Embryonic facial prominence (tissue), 1 donor: ENCODE data around the gene RERGL.
"Not testable (repeated sequence)": the region's sequence is repeated elsewhere in the genome, so short reads cannot be mapped to it uniquely, and the experiment has no call there.

Experiments used
- DNase-seq: peaks from one replicate; pipeline ENCODE4 v3.0.0-alpha.2; 2016; ENCODE audit errors: extremely low spot score

Gene RERGL, protein sequence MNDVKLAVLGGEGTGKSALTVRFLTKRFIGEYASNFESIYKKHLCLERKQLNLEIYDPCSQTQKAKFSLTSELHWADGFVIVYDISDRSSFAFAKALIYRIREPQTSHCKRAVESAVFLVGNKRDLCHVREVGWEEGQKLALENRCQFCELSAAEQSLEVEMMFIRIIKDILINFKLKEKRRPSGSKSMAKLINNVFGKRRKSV

DNA sequence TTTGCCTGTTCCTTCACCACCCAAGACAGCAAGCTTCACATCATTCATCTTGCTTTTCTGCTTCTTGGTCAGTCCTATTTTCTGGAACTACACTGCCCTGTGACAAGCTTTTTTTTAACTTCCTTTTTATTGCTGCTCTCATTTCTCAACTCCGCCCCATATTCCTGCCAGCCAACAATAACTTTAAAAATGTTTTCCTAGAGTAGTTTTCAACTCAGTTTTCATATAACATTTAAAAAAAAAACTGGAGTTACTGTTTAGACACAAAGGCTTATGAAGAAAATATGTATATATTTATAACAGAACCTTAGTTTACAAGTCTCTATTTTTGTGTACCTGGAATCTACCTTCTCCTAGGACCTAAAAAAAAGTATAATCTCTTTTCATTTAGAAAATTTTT lies at the start of gene RERGL:
RERGL (minus strand) TSS at position 101 of the 400 bp plus-strand sequence; CDS start at position 48, 53 bp downstream.
- DNase-seq = no peak

DNA sequence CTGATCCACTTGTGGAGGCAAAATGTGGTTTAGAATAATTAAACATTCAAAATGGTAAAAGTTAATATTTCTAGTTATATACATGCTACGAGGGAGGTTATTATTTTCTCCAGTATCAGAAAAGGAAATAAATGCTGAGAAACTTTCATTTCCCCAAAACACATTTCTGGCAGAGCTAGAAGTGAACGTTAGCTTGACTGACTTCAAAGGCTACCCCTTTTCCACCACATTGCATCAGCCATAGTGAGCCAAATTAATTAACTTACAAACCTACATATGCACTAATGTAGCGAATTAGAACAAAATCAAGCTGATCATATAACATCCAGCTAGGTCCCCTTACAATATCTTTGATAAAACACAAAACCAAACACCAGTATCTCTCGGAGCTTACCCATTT lies 49.3 kb upstream of the RERGL start:
- no peak for DNase-seq

DNA sequence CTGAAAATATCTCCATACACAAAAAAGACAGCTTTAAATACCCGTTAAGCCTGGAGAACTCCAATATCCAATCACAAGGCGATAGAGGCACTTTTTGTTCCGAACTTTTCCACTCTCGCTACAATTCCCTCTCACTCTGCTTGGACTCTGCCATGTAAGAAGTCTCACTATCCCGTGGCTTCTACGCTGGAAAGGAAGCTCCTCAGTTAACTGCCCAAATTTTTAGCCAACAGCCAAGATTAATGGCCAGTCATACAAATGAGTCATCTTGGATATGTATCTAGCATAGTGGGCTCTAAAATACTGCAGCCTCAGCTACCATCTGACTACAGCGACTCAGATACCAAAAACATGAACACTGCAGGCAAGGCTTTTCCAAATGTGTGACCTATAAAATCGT lies 45.5 kb upstream of the RERGL start:
- DNase-seq = no peak

DNA sequence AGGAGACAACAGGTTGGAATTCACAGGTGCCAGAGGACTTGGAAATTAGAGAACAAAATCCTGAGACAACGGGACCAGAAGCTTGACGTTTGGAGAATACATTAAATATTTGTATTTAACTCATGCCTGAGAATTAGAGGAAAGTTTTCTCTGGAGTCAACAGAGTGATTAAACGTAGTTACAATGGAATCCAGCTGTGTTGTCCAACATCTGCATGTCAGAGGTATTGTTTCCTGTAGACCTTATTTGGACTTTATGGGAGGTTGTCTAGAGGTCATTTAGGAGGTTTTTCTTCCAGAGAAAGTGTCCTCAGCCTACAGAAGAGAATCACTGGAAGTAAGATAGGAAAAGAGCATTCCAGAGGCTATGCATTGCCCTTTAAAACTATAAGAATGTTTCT lies 45.1 kb upstream of the RERGL start:
- DNase-seq = no peak

DNA sequence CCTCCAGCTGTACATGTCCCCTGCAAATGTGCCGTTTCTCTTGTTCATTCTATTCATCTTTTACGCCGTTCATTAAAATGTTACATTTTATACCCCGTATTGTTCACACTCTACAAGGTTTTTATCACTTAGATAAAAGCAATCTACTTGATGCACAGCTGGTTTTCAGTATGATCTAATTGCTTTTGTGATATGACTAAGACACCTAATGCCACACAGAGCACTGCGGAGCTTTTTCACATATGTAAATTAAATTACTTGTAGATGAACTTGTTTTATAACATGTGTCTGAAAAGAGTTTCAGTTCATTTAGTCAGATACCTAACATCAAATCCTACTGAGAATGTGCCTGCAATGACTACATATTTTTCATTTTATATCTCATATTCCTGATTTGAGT lies 40.9 kb upstream of the RERGL start:
- DNase-seq = no peak

DNA sequence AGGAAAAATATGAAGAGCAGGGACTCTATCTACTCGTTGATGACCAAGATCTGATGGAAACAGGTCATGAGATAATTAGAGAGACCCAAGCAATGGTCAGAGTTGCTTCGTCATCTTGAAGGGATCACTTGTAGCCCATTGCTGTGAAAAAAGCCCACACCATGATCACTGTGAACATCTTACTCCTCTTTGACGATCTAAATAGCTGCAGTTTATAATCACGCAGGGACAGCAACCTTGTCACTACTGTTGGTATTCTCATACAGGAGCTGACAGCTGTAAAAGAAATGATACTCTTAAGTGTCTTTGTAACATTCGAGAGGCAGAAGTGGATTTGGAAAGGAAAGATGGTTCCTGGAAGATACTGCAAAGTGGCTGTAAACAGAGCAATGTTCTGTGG lies 33.7 kb upstream of the RERGL start:
- no peak for DNase-seq

DNA sequence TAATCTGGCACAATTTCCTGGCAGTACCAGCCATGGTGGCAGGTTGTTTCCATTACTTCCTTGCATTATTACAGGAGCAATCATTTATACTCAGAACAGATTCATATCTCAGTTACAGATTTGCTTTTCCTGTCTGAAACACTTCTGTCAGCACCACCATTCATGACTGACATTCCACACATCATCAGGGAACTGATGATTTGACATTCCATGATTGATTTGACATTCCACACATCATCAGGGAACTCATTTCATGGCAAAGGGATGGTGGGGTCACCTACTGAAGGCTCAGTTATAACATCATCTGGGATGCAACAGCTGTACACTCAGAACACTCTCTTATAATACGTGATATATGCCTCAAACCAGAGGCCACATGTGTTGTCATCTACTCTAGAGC lies 30.9 kb upstream of the RERGL start:
- DNase-seq = no peak

DNA sequence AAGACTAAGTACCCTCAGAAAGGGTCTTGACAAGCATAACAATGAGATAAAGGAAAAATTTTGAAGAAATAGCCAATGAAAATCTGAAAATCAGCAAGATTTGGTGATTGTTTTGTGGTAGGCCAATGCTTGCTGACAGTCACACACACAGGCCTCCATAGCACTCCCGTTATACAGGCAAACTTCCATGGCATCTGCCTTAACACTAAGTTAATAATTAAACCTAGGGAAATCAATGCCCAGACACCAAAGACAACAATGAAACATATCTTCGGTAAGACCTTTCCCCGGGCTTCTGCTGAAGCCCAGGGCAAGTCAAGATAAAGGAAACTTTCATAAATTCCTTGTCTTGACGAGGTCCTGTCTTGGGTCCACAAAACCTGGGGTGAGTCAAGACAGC lies 18.6 kb upstream of the RERGL start:
- no peak for DNase-seq

DNA sequence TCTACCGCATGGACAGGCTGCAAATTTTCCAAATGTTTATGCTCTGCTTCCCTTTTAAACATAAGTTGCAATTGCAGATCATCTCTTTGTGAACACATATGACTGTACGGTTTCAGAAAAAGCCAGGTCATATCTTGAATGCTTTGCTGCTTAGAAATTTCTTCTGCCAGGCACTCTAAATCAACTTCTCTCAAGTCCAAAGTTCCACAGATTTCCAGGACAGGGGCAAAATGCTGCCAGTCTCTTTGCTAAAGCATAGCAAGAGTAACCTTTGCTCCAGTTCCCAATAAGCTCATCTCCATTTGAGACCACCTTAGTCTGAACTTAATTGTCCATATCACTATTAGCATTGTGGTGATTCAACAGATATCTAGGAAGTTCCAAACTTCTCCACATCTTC lies 13.6 kb upstream of the RERGL start:
- DNase-seq = no peak

DNA sequence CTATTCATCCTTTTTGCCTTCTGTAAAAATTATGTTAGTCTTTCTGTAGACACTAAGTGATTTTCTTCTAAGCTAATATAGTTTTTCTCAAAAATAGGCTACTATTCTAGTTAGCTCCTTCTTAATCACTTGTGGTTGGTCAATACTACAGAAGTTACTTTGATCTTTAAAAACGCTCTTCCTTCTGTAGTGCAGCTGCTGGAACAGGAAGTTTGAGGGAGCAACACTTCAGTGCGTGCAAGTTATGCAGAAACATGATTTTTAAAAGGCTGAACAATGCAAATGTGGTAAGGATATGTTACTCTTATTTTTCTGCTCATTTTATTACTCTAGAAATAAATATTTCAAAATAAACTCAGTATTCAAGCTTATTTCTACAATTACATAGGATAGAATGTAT lies 11.1 kb upstream of the RERGL start:
- no peak for DNase-seq

DNA sequence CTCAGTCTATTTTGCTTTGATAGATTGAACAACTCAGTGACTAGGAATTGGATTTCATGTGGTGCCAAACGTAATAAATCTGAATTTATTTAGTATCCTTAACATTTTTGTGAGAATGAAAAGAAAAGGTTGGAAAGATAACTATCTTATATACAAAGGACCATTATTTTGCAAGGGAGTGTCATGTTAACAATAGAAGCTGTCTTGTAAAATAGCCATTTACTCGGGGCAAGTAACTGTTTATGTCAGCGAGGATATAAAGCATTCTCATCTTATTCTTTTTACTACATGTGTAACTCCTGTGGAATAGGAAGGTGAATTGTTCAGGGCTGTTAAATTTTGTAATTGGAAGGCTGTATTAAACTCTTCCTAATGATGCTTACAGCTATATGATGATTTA lies 5.9 kb downstream of the RERGL start:
- DNase-seq = no peak

DNA sequence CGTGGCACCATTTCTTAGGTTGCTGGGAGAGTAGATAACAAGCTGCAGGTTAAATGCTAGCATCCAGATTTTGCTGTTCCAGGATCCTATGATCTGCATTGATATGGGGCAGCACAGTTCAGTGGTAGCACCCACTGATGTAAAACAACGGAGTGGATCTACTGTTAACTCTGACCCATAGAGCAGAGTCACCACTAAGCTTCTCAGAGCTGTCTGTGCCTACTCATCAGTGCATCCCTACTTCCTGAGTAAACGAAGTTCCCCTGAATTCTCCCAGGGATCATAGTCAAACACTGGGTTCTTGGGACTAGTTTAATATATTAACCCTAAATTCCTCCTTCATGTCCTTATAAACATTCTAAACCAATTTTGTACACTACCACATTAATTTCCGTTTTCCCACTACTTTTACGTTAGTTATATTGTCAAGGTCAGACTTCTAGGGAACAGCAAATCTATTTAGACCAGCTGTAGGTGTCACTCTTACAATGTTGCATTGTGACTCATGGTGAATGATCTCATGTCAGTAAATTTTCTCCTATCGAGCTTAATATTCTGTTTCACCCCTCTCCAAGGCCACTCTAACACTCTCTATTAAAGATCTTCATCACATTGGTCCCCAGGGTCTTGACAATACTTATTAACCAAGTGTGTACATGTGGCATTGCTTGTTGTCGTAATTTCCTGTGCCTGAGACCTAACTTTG lies 10.3 kb downstream of the RERGL start:
- no peak for DNase-seq

DNA sequence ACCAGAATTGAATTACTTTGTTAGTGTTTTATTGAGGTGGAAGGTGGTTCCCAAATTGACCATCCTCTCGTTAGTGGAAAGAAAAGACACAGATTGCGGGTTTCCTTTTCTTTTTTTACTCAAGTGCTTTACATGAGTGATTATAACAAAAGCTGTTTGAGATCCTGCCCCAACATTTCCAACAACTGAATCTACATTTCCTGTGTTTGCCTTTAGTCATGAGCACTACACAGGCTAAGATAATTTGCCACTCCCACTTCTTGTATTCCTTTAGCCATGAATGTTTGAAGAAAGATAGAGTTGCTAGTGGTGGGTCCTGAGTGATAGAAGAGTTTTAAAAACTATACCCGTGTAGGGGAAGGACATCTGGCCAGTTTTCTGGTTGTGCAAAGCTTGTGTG lies 16.0 kb downstream of the RERGL start:
- no peak for DNase-seq

DNA sequence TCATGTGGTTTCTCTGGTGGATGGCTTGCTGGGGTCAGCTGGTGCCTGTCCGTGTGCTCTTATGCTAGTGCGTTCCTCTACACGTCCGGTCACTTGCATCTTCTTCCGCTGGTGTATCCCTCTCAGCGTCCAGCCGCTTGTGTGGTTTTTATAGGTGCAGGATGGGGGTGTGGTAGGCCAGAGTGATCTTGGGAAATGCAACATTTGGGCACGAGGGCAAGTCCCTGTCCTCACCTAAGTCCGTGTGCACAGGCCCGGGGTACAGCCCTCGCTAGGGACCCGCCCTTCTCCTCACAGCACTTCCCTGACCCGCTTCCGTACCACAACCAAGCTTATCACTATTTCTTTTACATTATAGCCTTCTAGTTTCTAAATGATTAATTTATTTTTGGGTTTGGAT lies 17.3 kb downstream of the RERGL start:
- DNase-seq = no peak

DNA sequence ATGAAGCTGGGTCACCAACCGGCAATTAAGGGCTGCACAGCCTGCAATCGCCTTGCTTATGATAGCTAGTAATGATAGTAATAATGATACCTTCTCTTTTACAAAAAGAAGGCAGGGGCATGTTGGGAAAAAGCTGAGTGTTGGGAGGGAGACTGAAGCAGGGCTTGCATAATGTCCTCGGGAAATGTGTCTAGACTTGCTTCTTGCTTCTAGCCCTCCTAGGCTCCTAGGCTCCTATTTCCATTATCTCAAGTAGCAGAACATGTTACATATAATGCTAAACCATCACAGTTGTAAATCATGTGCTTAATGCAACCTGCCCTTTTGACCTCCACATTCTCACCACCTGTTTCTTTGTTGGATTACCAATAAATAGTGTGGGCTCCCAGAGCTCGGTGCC lies 18.7 kb downstream of the RERGL start:
- DNase-seq = no peak

DNA sequence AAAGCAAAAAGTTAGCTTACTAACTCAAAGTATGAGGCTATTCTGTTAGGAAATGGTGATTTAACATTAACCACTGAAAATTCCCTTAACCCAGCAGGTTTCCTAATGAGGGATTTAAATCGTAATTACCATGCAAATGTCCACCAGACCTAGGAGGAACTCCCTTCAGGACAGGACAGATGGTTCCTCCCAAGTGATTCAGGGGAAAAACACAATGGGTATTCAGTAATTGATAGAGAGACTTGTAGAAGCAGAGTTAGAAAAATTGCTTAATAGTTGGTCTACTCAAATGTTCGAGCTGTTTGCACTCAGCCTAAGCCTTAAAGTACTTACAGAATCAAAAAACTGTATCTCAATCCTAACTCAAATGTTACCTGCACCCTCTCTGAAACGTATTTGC lies 21.6 kb downstream of the RERGL start:
- DNase-seq = no peak

DNA sequence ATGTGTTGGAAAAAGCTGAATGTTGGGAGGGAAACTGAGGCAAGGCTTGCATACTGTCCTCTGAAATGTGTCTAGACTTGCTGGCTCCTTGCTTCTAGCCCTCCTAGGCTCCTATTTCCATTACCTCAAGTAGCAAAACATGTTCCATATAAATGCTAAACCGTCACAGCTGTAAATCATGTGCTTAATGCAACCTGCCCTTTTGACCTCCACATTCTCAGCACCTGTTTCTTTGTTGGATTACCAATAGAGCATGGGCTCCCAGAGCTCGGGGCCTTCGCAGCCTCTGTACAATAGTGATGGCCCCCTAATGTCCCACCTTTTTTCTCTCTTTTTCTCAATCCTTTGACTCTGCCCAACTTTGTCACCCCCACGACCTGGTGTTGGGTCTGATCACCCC lies 23.3 kb downstream of the RERGL start:
- DNase-seq = no peak

DNA sequence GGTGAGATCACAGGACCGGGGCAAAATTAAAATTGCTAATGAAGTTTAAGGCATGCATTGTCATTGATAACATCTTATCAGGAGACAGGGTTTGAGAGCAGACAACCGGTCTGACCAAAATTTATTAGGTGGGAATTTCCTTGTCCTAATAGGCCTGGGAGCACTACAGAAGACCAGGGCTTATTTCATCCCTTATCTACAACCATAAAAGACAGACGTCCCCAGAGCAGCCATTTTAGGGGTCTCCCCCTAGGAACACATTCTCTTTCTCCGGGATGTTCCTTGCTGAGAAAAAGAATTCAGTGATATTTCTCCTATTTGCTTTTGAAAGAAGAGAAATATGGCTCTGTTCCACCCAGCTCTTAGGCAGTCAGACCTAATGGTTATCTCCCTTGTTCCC lies 27.1 kb downstream of the RERGL start:
- DNase-seq = not testable (repeated sequence)

DNA sequence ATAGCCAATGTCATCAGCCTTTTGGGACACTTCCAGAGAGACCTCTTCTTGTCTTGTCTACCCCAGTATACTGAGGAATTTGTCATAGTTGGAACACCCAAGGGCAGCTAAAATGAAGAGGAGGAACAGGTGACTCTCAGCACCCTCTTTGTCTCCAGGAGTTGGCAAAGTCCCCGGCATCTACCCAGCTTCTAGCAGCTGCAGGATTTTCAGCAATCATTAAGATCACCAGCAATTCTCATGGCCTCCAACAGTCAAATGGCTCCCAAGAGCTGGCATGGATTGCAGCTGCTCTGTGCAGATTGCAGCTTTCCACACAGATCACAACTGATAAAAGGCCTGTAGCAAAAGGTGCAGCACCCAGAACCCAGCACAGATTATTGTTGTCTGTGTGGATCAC lies 32.9 kb downstream of the RERGL start:
- no peak for DNase-seq

DNA sequence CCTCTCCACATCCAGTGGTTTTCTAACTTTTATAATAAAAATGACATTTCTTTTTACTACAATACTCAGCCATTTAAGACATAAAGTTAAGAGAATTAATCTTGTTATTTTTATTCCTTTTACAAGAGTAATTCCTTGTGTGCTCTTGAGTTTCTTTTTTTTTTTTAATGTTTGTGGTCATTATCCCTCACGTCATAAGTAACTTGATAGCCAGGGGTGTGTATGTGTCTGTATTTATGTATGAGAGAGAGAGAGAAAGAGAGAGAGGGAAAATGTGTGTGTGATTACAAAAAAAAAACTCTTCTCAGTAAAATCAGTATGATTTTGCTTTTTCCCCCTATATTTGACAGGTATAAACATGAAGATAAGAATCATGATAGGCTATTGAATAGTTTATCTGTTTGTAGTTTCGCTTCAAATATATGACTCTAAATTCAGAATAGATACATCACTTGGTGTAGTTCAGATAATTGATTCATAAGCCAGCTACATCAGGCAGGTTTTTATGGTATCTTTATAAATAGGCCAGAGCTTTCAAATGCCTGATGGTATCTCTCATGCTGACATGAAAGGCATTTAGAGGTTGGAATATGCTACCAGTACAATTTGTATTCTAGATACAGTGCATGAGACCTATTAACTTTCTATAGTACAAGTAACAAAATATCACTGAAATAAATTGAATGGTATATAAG lies 34.9 kb downstream of the RERGL start:
- no peak for DNase-seq

DNA sequence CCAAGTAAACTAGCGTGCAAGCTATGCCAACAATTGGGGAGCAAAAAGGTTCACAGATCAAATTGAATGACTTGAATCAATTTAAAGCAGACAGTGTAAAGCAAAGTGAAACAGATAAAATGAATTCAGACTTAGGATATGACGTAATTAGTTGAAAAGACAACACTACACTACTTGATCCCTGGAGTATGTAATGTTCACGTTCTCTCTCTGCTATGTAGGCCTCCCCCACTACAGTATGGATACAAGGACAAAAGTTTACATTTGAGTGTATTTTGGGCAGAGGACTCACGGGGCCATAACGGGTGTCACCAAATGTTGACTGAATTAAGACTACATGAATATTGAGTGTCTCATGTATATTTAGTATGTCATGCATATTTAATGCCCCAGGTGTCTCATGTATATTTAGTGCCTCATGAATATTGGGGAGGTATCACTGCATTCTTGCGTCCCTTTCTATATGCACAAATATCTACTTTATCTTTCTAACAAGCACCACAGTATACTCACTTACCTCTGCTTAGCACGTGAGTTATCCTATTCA lies 44.5 kb downstream of the RERGL start:
- DNase-seq = no peak

DNA sequence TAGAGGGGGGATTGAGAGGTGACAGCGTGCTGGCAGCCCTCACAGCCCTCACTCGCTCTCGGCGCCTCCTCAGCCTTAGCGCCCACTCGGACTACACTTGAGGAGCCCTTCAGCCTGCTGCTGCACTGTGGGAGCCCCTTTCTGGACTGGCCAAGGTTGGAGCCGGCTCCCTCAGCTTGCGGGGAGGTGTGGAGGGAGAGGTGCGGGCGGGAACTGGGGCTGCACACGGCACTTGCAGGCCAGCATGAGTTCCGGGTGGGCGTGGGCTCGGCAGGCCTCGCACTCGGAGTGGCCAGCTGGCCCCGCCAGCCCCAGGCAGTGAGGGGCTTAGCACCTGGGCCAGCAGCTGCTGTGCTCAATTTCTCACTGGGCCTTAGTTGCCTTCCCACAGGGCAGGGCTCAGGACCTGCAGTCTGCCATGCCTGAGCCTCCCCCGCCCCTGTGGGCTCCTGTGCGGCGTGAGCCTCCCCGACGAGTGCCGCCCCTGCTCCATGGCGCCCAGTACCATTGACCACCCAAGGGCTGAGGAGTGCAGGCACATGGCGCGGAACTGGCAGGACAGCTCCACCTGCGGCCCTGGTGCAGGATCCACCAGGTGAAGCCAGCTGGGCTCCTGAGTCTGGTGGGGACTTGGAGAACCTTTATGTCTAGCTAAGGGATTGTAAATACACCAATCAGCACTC lies 49.8 kb downstream of the RERGL start:
- DNase-seq = not testable (repeated sequence)
